GM18498 (cell line): ENCODE results near the gene EFHB.
"Not testable (repeated sequence)": the region's sequence is repeated elsewhere in the genome, so short reads cannot be mapped to it uniquely, and the experiment has no call there.

Source experiments
- ATAC-seq: cut with Tn5 transposase; IDR thresholded peaks from one replicate; pipeline ENCODE4 v1.9.1; 2021; ENCODE audit warnings: mild to moderate bottlenecking, moderate library complexity; ENCODE audit not compliant: unreplicated experiment

Gene EFHB, protein sequence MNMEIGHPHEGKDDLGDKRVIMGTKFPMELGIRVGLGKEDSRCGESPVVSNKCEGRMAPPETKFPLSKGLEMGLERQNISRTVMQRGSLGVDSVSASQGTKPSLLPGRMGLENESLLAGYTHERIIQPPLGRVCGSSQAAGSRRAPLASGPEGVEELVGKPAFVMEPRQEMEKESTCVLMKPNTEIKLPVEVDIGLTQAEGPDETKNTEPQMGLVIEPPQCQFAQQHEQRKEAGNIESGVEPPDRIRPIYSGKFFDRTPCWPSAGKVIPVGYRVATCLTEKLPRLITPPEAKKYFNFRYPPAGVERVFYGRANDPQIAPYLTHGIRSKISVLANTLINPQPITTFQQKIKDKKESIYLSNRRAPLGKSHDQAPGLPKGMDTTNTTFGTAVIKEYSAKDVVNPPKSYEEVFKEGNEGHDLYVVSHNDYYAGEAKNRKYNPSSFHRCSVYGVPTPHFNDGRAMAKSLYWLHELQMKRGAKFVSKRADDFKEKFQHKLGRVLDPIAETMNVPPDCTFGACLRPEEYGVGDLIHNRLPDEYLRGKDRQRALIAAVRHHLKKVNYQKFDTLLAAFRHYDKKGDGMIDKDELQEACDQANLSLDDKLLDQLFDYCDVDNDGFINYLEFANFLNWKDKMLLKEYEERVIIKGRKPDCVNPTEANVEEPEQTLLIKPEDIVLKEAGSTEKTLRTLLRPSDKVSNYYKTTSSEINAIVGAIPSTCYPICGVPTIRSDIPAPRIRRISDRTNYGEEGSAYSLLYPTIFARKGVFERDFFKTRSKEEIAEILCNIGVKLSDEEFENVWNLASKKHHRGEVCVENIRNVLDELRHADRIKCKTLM

GRCh38 chr3:19934098-19934566 lies at the start of gene EFHB:
TSS of gene EFHB (minus strand) at chr3:19934217. CDS start at chr3:19934018, 199 bp downstream.
- ATAC-seq = no peak

GRCh38 chr3:19972054-19972453 lies 38.0 kb upstream of the EFHB start:
- ATAC-seq = no peak

DNA sequence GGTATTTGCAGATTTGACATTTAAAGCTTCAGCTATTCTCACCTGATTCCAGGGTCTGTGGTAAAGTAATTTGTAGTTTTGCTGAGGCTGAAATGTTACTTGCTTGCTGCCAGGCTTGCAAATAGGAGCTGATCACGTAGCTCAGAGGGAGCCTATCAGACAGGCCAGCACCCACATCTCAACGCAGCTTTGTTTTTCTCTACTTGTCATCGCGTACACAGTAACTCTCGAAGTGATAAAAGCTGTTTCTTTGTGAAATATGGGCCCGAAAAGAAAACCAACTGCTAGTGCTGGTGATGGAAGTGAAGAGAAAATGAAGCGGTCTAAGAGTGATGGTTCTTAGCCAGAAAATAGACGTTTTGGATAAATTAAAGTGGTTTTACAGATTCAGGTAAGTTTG lies 36.3 kb upstream of the EFHB start:
- ATAC-seq = no peak

DNA sequence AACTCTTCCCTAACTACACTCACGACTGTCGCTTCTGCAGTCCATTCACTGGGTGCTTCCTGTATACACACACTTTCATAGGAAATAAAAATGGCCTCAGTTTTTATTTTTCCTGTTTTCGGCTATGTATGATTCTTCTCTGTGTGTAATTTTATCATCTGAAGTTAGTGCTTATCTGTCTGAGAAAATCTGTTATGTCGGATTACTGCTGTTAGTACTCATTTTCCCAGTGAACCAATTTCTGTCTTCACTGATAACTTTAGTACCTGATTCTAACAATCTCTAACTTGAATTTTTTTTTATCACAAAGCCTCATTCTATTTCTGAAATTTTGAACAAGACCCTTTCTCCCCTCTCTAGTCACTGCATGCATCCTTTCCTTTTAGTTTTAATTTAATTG lies 33.8 kb upstream of the EFHB start:
- no peak for ATAC-seq

DNA sequence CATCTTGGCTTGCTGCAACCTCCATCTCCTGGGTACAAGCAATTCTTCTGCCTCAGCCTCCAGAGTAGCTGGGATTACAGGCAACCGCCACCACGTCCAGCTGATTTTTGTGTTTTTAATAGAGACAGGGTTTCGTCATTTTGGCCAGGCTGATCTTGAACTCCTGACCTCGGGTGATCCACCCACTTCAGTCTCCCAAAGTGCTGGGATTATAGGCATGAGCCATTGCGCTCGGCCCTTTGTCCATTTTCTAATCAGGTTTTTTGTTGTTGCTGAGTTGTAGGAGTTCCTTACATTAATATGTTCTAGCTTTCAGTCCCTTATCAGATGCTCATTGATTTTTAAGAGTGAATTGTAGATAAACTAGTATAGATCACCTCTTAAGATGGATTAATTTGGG lies 33.2 kb upstream of the EFHB start:
- no peak for ATAC-seq

DNA sequence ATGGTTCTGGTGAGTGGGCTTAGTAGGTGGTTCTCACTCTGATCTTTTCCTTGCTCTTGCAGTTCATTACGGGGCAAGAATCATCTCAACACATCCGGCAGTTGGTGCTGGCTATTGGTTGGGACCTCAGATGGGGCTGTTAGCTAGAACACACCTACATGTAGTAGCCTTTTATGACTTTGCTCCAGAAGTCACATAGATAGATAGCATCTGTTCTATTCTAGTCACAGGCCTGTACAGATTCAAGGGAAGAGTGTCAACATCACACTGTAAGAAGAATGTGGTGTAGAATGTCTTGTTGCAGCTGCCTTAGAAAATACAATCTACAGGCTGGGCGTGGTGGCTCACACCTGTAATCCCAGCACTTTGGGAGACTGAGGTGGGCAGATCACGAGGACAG lies 27.9 kb upstream of the EFHB start:
- no peak for ATAC-seq

- ATAC-seq = no peak
Observed at GRCh38 chr3:19960696-19961095, 26.7 kb upstream of the EFHB start.

- ATAC-seq = no peak
Observed at GRCh38 chr3:19959505-19959904, 25.5 kb upstream of the EFHB start.

GRCh38 chr3:19957354-19957753 lies 23.3 kb upstream of the EFHB start:
- ATAC-seq = not testable (repeated sequence)

DNA sequence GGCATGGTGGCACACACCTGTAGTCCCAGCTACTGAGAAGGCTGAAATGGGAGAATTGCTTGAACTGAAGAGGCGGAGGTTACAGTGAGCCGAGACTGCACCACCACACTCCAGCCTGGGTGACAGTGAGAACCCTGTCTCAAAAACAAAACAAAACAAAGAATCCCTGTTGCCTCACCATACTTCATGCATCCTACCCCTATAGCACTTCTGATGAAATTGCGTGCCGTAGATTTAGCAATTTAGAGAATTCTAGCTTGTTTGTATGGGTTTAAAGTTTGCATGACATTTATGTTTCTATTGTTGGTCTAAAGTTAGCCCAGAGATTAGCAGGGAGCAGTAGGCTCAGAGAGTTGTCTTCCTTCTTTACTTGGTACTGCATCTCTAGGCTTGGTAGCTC lies 20.7 kb upstream of the EFHB start:
- no peak for ATAC-seq

- ATAC-seq = no peak
Observed at GRCh38 chr3:19950316-19950715, 16.3 kb upstream of the EFHB start.

GRCh38 chr3:19948226-19948591 lies 14.2 kb upstream of the EFHB start:
- ATAC-seq = no peak

DNA sequence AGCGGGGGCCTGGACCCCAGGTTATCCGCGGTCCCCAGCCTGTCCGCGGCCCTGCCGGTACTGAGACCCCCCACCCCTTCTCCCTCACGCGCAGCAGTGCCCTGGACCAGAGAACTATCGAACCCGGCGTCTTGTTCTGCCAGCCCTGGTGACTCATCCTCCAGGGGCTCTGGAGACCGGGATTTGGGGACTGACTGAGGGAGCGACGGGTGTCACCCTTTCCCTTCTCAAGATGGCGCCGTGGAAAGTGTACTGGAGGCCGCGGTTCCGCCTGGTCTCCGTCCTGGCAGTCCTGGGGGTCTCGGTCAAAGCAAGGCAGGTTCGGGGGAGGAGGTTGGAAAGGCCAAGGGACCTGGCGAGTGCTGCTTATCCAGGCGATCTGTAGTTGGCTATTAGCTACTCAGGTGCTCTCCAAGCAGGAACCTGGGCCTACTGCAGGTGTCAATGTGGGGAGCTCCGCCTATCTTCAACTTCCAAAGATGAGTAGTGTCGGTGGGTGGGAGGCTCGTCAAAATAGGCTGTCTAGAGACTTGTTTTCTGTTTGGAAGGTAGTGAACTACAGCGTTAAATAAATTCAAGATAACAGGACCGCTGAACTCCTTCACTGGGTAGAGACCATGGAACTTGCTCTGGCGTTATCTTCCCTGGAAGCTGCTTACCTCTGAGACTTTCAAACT lies 13.7 kb upstream of the EFHB start:
- ATAC-seq = peak; percentile 19

DNA sequence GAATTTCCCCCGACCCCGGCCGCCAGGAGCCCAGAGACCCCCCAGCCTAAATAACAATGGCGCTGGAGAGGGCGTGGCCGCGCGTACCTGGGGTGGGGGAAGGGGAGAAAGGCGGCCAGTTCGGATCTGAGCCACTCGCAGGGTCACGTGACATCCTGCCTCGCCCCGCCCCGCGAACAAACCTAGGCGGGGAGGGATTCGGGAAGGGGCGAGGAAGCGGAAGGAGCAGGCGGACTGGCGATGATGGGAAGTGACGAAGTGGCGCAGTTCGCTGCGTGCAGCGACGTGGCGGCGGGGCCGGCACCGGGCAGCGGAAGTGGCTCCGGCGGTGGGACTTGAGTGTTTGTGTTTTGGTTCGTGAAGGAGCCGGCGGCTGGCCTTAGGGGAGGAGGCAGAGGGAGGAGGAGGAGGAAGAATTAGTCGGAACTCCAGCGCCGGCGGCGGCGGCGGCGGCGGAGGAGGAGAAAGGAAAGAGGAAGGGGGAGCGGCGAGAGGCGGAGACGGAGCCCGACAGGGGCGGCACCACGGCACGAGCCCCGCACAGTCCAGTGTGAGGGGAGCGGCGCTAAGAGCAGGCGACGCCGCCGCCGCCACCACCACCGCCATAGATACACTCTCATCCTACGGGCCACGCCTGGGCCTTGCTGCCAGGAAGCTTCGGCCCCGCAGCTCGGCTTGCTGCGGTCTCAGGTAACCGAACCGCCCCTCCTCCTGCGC lies 13.0 kb upstream of the EFHB start, which contains the start of gene RAB5A:
TSS of gene RAB5A (plus strand) at position 266 of the 717 bp plus-strand sequence. CDS start 3,802 bp downstream, outside the sequence.
- peak; percentile 96 for ATAC-seq

GRCh38 chr3:19945969-19946831 lies 12.2 kb upstream of the EFHB start:
- ATAC-seq = peak; percentile 4

DNA sequence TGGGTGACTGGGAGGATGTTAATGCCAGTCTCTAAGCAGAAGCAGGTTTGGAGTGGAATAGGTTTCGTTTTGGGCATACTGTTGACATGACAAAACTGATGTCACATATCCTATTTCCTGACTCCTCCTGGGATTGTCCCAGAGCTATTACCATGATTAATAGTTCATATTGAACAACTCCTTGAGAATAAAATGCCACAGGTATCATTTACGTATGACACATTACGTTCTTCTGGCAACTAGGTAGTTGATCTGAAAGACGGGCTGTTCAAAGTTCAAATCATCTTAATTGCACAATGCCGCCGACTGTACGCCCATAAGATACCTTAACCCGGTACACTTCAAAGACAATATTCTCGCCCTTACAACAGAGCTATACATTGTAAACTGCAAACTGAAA lies 11.5 kb upstream of the EFHB start:
- ATAC-seq = no peak

GRCh38 chr3:19940643-19941042 lies 6.6 kb upstream of the EFHB start:
- ATAC-seq = no peak

DNA sequence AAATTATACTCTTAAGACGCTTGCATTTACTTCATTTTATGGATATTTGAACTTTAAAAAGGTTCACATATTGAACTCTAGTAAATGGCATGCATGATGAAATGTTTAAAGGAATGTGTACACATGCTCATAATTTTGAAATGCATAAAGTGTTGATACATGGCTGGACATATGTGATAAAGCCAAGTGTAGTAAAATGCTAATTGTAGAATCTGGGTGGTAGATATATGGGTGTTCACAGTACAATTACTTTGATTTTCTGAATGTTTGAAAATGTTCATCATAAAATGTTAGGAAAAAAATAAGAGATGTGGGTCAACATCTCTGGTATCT lies 4.2 kb upstream of the EFHB start:
- ATAC-seq = no peak

GRCh38 chr3:19937459-19938294 lies 3.7 kb upstream of the EFHB start:
- no peak for ATAC-seq
